K562 (cell line): ENCODE results near the gene IPO9. TPM values are rescaled to one million over a fixed set of nuclear protein-coding genes. Genes with fewer than 3 reads are reported as not detected.

Experiments
- EHMT2 ChIP-seq: fragments of 450-650 bp; IDR thresholded peaks from 2 replicates; pipeline ENCODE4 v1.6.1; 2018; ENCODE audit warnings: antibody characterized with exemption
- ETV1 ChIP-seq: fragments of 450-650 bp; conservative IDR thresholded peaks from 2 replicates; pipeline ENCODE4 v1.6.1; 2016; ENCODE audit warnings: missing genetic modification characterization, control low read depth, low read depth, missing compliant biosample characterization
- FOXJ2 ChIP-seq: fragments of 200-800 bp; sonication (Bioruptor generic); IDR thresholded peaks from 2 replicates; pipeline ENCODE4 v1.6.1; 2016; ENCODE audit warnings: missing genetic modification characterization, missing compliant biosample characterization
- FOXK2 ChIP-seq, 2 experiments: fragments of 450-650 bp; IDR thresholded peaks in 1 of 2; conservative IDR thresholded peaks in 1 of 2; 2 replicates each; pipeline ENCODE4 v1.6.1; 2016; ENCODE audit warnings: low read depth in 2 of 2, mild to moderate bottlenecking in 1 of 2
- GATA2 ChIP-seq: sonication (generic); formaldehyde crosslinking; IDR thresholded peaks from 2 replicates; pipeline ENCODE4 v1.4.0; 2020; ENCODE audit warnings: mild to moderate bottlenecking, missing genetic modification reagents
- GTF2F1 ChIP-seq: IDR thresholded peaks from 2 replicates; pipeline ENCODE4 v1.6.1; 2011; ENCODE audit warnings: low read depth, low read length, improper control_type of control experiment
- HNRNPH1 ChIP-seq: fragments of 200-400 bp; formaldehyde crosslinking; optimal IDR thresholded peaks from 2 replicates; pipeline ENCODE3; 2017; ENCODE audit warnings: low read depth, mild to moderate bottlenecking, low read length, moderate library complexity
- KHSRP ChIP-seq: fragments of 450-650 bp; IDR thresholded peaks from 2 replicates; pipeline ENCODE4 v1.6.1; 2017
- LCOR ChIP-seq: sonication (generic); formaldehyde crosslinking; IDR thresholded peaks from 2 replicates; pipeline ENCODE4 v1.8.0; 2022; ENCODE audit warnings: mild to moderate bottlenecking, missing genetic modification reagents
- MAFK ChIP-seq: IDR thresholded peaks from 2 replicates; pipeline ENCODE4 v1.6.1; 2011; ENCODE audit warnings: low read length, improper control_type of control experiment
- MCM3 ChIP-seq: fragments of 450-650 bp; IDR thresholded peaks from 2 replicates; pipeline ENCODE4 v1.6.1; 2016
- MTA3 ChIP-seq: fragments of 450-650 bp; formaldehyde crosslinking; IDR thresholded peaks from 2 replicates; pipeline ENCODE4 v1.6.1; 2017; ENCODE audit warnings: mild to moderate bottlenecking, borderline replicate concordance
- PCBP2 ChIP-seq: fragments of 200-400 bp; formaldehyde crosslinking; IDR thresholded peaks from 2 replicates; pipeline ENCODE4 v1.6.1; 2018; ENCODE audit warnings: low read length, low read depth, mild to moderate bottlenecking, moderate library complexity; ENCODE audit not compliant: poor library complexity, severe bottlenecking
- PHB ChIP-seq: fragments of 250-450 bp; sonication (Bioruptor Pico); IDR thresholded peaks from 2 replicates; pipeline ENCODE4 v1.5.0; 2021
- RBBP5 ChIP-seq: fragments of 200-600 bp; sonication (generic); IDR thresholded peaks from 2 replicates; pipeline ENCODE4 v1.6.1; 2012; ENCODE audit warnings: borderline replicate concordance, mild to moderate bottlenecking, low read length, control low read depth, inconsistent platforms; ENCODE audit not compliant: insufficient read depth, poor library complexity, severe bottlenecking
- SMARCC2 ChIP-seq: fragments of 450-650 bp; IDR thresholded peaks from 2 replicates; pipeline ENCODE4 v1.6.1; 2017; ENCODE audit warnings: antibody characterized with exemption, moderate library complexity, mild to moderate bottlenecking, low read depth
- ZKSCAN1 ChIP-seq: fragments of 150-350 bp; IDR thresholded peaks from 2 replicates; pipeline ENCODE4 v1.6.1; 2016; ENCODE audit warnings: low read depth, low read length
- ZNF174 ChIP-seq: fragments of 250-450 bp; sonication (Bioruptor Pico); IDR thresholded peaks from 2 replicates; pipeline ENCODE4 v1.4.0; 2020; ENCODE audit warnings: mild to moderate bottlenecking
- ZNF224 ChIP-seq: sonication (generic); formaldehyde crosslinking; IDR thresholded peaks from 2 replicates; pipeline ENCODE4 v1.8.0; 2022; ENCODE audit warnings: mild to moderate bottlenecking, missing genetic modification reagents
- ZNF263 ChIP-seq: sonication (generic); formaldehyde crosslinking; IDR thresholded peaks from 2 replicates; pipeline ENCODE4 v1.8.0; 2022; ENCODE audit warnings: mild to moderate bottlenecking, missing genetic modification reagents, borderline replicate concordance
- ZNF324 ChIP-seq: fragments of 250-450 bp; sonication (Bioruptor Pico); IDR thresholded peaks from 2 replicates; pipeline ENCODE4 v1.4.0; 2020; ENCODE audit warnings: mild to moderate bottlenecking
- ZNF354B ChIP-seq: fragments of 250-450 bp; sonication (Bioruptor Pico); IDR thresholded peaks from 2 replicates; pipeline ENCODE4 v1.4.0; 2020
- ZNF445 ChIP-seq: fragments of 250-450 bp; sonication (Bioruptor Pico); IDR thresholded peaks from 2 replicates; pipeline ENCODE4 v1.4.0; 2020; ENCODE audit warnings: low read depth, mild to moderate bottlenecking, moderate library complexity
- polyA plus RNA-seq, 8 experiments: library from polyadenylated mRNA; depleted of rRNA in 4 of 8; stranded (reverse) in 5 of 8; unstranded in 3 of 8; fragments of >200 nt; fragmentation: Nextera tagmentation in 2 of 8; fragmentation: Illumina TruSeq in 1 of 8; extraction: Ambion mirVana in 2 of 8; extraction: Trizol in 1 of 8; gene quantifications; 2 replicates each; pipeline versions ENCODE4 v1.2.1 to v1.2.3, GENCODE V29; 2011 to 2014; ENCODE audit warnings: inconsistent platforms in 1 of 8, missing spikeins in 1 of 8
- total RNA-seq, 7 experiments: library from RNA; depleted of rRNA in 6 of 7; stranded (reverse); fragments of >200 nt in 6 of 7; fragmentation: Illumina TruSeq in 2 of 7; extraction: Trizol in 2 of 7; gene quantifications; 2 replicates each; pipeline versions ENCODE4 v1.2.1 to v1.2.3, GENCODE V29; 2011 to 2021; ENCODE audit warnings: low replicate concordance in 1 of 7
- TF ChIP-seq, protein P1 (sequence below): fragments of 200-800 bp; sonication (Bioruptor generic); IDR thresholded peaks from 2 replicates; pipeline ENCODE4 v1.6.1; 2017; ENCODE audit warnings: missing genetic modification characterization, missing compliant biosample characterization
- TF ChIP-seq, protein P2 (sequence below): fragments of 250-450 bp; sonication (Bioruptor Pico); IDR thresholded peaks from 2 replicates; pipeline ENCODE4 v1.4.0; 2020
- TF ChIP-seq, protein P3 (sequence below), 3 experiments: IDR thresholded peaks in 2 of 3; conservative IDR thresholded peaks in 1 of 3; 2 replicates each; pipeline ENCODE4 v1.5.1; 2011 to 2012; ENCODE audit warnings: low read length in 3 of 3, mild to moderate bottlenecking in 3 of 3, control low read depth in 2 of 3, improper control_type of control experiment in 1 of 3, inconsistent platforms in 1 of 3, low read depth in 1 of 3, mixed read lengths in 1 of 3, moderate library complexity in 1 of 3; ENCODE audit not compliant: insufficient read depth in 2 of 3

The IPO9 gene
- total and polyA plus RNA-seq, 9 of the 15 experiments (the other 6 are each of a cell fraction or from before 2014, with no cell fraction given): 27.9 to 78.6 (median 43.9) TPM

DNA sequence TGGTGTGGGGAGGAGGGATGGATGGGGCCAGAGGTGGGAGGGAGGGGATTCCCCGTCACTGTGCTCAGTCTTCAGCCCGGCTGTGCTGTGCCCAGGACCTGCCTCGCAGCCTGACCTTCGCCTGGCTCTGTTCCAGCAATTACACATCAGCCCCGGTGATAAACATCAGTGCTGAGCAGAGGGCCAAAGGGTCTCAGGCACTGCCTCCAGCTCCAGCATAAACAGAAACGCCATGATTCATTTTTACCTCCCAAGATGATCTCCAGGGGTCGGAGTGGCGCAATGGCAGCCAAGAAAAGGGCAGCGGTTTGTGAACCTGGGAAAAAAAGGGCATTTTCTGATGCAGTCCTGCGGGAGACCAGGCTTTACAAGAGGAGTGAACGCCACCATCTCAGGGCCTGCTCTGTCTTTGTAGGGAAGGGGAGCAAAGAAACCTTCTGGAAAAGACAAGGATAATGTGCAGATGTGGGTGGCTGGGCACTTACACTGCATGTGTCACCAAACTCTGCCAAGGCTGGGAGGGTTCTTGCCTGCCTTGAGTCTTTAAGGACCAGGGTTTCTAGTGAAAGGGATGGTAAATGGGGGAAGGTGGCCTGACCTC lies 87.8 kb downstream of the IPO9 start (continued):
- TF ChIP-seq FOXK2 (conservative IDR thresholded peaks at IDR 0.05 in 1 of 2, IDR thresholded peaks at IDR 0.05 in 1 of 2; ENCODE audit: low read depth in 2 of 2): peak; percentile 70 to 71
- TF ChIP-seq, protein P1, sequence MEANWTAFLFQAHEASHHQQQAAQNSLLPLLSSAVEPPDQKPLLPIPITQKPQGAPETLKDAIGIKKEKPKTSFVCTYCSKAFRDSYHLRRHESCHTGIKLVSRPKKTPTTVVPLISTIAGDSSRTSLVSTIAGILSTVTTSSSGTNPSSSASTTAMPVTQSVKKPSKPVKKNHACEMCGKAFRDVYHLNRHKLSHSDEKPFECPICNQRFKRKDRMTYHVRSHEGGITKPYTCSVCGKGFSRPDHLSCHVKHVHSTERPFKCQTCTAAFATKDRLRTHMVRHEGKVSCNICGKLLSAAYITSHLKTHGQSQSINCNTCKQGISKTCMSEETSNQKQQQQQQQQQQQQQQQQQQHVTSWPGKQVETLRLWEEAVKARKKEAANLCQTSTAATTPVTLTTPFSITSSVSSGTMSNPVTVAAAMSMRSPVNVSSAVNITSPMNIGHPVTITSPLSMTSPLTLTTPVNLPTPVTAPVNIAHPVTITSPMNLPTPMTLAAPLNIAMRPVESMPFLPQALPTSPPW (CRISPR knock-in tag): peak; percentile 49
- TF ChIP-seq, protein P2, sequence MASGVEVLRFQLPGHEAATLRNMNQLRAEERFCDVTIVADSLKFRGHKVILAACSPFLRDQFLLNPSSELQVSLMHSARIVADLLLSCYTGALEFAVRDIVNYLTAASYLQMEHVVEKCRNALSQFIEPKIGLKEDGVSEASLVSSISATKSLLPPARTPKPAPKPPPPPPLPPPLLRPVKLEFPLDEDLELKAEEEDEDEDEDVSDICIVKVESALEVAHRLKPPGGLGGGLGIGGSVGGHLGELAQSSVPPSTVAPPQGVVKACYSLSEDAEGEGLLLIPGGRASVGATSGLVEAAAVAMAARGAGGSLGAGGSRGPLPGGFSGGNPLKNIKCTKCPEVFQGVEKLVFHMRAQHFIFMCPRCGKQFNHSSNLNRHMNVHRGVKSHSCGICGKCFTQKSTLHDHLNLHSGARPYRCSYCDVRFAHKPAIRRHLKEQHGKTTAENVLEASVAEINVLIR (CRISPR knock-in tag): no peak
- TF ChIP-seq ZNF263 (CRISPR knock-in tag): peak; percentile 88
- no peak for TF ChIP-seq PHB (CRISPR knock-in tag)
- no peak for TF ChIP-seq EHMT2
- TF ChIP-seq ZNF224 (CRISPR knock-in tag): no peak
- TF ChIP-seq MAFK: peak; percentile 22; the same call in 1 of the 2 replicates
- no peak for TF ChIP-seq ZNF324
- TF ChIP-seq ZNF174 (CRISPR knock-in tag): no peak
- TF ChIP-seq ZNF445 (CRISPR knock-in tag): no peak
- no peak for TF ChIP-seq MCM3
- peak; percentile 56; the same call in 1 of the 2 replicates for TF ChIP-seq SMARCC2
- TF ChIP-seq, protein P3, sequence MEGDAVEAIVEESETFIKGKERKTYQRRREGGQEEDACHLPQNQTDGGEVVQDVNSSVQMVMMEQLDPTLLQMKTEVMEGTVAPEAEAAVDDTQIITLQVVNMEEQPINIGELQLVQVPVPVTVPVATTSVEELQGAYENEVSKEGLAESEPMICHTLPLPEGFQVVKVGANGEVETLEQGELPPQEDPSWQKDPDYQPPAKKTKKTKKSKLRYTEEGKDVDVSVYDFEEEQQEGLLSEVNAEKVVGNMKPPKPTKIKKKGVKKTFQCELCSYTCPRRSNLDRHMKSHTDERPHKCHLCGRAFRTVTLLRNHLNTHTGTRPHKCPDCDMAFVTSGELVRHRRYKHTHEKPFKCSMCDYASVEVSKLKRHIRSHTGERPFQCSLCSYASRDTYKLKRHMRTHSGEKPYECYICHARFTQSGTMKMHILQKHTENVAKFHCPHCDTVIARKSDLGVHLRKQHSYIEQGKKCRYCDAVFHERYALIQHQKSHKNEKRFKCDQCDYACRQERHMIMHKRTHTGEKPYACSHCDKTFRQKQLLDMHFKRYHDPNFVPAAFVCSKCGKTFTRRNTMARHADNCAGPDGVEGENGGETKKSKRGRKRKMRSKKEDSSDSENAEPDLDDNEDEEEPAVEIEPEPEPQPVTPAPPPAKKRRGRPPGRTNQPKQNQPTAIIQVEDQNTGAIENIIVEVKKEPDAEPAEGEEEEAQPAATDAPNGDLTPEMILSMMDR (IDR thresholded peaks at IDR 0.05 in 2 of 3, conservative IDR thresholded peaks at IDR 0.05 in 1 of 3; ENCODE audit: insufficient read depth in 2 of 3, low read depth in 1 of 3, low read length in 3 of 3): peak in 1 of 3 experiments; percentile 30; a peak in 2 of 6 replicates
- TF ChIP-seq PCBP2: no peak
- TF ChIP-seq MTA3: no peak
- peak; percentile 52 for TF ChIP-seq FOXJ2
- no peak for TF ChIP-seq LCOR (CRISPR knock-in tag)
- TF ChIP-seq ZKSCAN1: no peak
- TF ChIP-seq ZNF354B: no peak
- TF ChIP-seq RBBP5: peak; percentile 58
- no peak for TF ChIP-seq ETV1 (tag)
- TF ChIP-seq KHSRP: no peak
- TF ChIP-seq GATA2: peak; percentile 48
- TF ChIP-seq HNRNPH1: no peak
- TF ChIP-seq GTF2F1: no peak
